Lung microvascular endothelial cell (primary cell): ENCODE data around the gene NRG4. TPM values are rescaled to one million over a fixed set of nuclear protein-coding genes. Genes with fewer than 3 reads are reported as not detected.
"Not testable (repeated sequence)": the region's sequence is repeated elsewhere in the genome, so short reads cannot be mapped to it uniquely, and the experiment has no call there.

Experiments used
- DNase-seq, 2 donors: peaks; one replicate each; pipeline versions ENCODE4 v3.0.0 to v3.0.0-alpha.2; 2010; ENCODE audit warnings: low read depth in 2 of 2
- total RNA-seq: library from RNA; depleted of rRNA; stranded (reverse); fragments of >200 nt; gene quantifications from 2 replicates; pipeline ENCODE4 v1.2.1, GENCODE V29; 2014

Gene NRG4, protein sequence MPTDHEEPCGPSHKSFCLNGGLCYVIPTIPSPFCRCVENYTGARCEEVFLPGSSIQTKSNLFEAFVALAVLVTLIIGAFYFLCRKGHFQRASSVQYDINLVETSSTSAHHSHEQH
- total RNA-seq: not detected in 2 replicates

GRCh38 chr15:76011627-76012551 is at the start of gene NRG4:
Gene NRG4, minus strand, starts transcription at chr15:76012424. Its CDS starts 1,194 bp downstream, at chr15:76011230.
- no peak for DNase-seq

DNA sequence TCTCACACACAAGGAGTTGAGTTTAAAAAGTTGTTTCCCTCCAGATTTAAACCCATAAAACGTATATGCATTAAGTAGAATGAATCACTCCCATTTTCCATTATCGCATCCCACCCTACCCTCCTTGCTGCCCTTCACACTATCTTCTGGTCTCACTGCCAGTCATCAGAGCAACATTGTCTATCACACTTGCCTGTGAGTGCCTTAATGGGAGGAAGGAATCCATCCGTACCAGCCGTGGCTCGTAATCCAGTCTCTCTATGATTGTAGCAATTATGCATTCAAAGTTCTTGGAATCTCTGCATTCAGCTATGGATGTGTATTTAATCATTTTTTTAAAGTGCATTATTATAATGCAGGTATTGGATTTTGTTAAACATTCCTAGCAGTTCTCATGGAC is 49.5 kb upstream of the NRG4 start:
- no peak for DNase-seq

- no peak for DNase-seq
Measured at GRCh38 chr15:76060118-76060989, 48.1 kb upstream of the NRG4 start.

DNA sequence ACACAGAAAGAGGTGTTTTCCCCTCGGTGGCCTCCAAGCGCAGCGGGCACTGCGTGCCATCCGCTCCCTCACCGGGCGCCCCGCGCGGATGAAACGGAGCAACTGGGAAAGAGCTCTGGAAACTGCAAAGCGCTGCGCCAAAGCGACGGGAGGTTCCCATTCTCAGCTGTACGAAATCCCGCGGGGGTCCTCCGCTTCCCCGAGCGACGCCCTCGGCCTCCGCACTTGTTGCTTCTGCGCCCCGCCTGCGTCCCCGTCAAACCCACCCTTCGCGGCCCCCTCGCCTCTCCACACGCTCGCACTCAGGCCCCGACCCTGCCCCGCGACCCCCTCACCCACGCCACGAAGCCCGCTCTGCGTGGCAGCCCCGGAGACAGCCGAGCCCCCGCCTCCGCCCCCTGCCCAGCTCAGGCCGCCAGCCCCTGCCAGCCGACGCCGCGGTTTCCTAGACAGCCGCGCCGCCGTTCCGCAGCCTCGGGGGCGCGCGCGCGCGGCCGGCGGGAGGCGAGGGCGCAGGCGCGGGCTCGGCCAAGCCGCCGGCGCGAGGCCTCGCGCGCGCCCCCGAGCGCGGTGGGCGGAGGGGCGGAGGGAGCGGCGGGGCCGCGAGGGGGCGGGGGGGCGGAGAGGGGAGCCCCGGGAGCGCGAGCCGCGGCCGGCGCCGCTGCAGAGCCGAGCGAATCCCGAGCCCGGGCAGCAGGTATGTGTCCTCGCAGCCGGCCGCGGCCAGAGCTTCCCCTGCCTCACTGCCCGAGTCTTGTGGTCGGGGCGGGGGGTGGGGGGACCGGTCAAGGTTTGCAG is 47.3 kb upstream of the NRG4 start, which contains the start of gene TMEM266:
TSS of gene TMEM266 (plus strand) at position 666 of the 798 bp plus-strand sequence. CDS start 74,279 bp downstream, outside the sequence.
- DNase-seq: peak; percentile 17 to 46

DNA sequence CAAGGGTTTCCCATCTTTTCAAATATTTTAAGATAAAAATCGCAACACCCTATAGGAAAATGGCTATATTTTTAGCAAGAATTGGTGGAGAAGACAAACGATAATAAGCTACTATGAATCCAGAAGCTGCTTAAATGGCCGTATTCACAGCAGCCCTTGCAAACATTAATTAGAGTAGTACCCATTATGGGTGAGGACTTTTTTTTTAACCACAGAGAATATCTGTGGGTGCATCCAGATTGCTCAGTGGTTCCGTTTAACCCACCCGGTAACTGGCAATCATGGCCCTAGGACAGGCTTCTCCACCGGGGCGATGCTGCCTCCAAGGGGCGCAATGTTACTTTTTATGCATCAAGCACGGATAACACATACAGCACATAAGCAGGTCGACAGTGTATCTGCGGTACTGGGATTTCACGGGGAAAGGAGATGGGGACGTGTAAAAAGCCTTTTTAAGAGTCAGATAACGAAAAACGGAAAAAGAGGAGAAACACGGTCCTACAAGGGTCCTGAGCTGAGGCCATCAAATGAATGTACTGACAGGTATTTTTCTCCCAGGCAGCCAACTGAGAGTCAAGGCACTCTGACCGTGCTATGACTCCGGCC is 46.6 kb upstream of the NRG4 start:
- peak; percentile 17 to 34 for DNase-seq

DNA sequence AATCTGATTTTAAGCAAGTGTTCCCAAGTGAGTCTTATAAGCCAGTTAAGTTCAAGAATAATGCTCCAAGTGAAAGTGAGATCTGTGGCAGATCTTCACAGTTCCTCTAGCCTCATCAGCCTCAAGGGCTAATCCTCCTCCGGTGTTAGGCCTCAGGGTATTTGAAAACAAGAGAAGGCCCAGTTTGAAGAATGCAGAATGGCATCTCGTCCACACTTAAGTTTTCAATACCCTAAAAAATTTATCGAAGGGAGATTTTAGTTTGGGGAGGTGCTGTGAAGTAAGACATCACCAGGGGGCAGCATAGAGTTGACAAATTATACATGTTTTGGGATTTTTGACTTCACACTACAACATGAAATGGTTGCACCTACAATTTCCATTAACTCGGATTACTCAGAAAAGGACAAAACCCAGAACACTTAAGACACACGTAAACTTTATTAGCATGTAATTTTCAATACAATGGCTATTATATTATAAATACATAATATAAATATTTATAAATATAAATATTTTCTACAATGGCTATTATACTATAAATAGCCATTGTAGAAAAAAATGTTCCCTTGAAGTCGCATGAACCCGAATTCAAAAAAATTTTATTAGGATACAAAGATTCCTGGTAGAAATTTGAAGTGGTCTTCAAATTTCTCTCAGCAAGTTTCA is 45.2 kb upstream of the NRG4 start:
- DNase-seq: peak; percentile 44 to 57

DNA sequence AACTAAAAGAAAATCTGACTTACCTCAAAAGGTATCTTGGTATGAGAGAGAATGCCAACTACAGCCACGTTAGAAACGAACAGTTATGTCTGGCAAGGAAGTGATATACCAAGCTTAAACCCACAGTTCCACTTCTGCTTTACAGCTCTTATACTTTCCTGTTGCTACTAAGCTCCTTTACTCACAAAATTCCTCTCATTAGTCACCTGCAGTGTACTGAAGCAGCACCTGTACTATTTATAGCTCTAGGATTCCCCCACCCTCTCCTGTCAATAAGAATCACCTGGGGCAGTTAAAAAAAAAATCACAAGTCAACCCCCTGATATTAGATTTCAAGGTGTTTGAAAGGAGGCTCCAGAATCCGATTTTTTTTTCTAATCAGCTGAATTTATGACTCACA is 44.7 kb upstream of the NRG4 start:
- no peak for DNase-seq

DNA sequence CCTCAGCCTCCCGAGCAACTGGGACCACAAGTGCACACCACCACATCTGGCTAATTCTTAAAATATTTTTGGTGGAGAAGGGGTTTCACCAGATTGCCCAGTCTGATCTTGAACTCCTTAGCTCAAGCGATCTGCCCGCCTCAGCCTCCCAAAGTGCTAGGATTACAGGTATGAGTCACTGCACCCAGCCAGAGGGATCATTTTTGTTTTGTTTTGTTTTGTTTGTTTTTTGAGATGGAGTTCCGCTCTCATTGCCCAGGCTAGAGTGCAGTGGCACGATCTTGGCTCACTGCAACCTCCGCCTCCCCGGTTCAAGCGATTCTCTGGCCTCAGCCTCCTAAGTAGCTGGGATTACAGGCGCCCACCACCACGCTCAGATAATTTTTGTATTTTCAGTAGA is 42.0 kb upstream of the NRG4 start:
- DNase-seq: not testable (repeated sequence)

GRCh38 chr15:76038512-76038911 is 26.3 kb upstream of the NRG4 start:
- DNase-seq: no peak

DNA sequence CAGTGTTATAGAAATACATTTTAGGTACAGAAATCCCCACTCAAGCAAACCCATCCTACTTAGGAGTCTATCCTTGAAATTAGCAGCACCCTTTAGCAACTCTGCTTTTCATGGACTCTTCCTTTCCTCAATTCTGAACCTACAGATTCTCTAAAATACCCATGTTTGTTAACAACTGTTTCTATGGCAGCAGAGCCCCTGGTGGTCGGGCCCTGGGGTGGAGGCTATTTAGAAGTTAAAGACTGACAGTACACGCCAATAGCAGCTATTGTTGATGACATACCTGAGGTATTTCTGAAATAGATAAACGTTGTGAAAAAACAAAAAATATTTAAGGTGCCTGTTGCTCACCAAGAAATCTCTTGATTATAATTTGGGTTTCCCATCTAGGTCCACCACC is 23.4 kb upstream of the NRG4 start:
- no peak for DNase-seq

DNA sequence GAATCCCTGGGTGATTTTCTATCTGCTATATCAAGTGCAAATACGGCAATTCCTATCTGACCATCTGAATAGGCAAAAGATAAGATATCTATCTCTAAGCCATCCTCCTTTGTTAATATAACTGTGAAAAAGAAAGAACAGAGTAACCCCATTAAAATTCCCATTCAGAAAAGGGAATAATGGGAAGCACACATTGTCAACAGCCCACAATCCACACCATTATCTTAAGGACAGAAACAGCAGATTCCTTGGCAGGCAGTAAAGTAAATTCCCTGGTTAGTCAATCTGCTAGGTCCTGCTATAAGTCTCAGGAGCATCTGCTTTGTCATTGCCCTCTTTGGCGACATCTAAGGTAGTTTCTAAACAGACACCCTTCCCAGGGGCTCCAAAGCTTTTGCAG is 21.9 kb upstream of the NRG4 start:
- no peak for DNase-seq

- no peak for DNase-seq
Measured at GRCh38 chr15:76033438-76033837, 21.2 kb upstream of the NRG4 start.

- no peak for DNase-seq
Measured at GRCh38 chr15:76032046-76032445, 19.8 kb upstream of the NRG4 start.

DNA sequence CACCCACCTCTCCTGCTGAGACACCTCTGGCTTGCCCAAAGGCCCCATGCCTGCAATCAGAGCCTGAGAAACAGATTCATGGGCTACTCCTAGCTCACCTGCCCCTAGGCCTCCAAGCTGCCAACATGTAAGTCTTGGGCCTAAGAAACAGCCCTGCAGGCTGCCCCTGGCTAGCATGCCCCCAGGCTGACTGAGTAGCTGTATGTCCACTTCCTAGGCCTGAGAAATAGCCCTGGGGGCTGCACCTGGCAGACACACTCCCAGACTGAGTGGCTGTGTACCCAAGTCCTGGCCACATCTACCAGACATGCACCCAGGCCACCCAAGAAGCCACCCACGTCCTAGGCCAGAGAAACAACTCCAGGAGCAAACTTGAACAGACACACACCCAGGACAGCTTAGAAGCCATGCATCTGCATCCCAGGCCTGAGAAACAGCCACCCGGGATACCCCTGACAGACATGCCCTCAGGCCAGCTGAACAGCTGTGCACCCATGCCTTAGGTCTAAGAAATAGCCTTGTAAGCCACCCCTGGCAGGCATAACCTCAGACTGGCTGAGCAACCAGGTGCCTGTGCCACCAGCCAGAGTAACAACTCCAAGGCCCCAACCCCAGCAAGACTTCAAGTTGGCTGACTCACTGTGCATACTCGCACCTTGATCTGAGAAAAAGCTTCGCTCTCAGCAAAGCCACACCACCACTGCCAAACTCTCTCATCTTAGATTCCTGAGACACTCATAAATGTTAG is 12.0 kb upstream of the NRG4 start:
- DNase-seq: no peak

DNA sequence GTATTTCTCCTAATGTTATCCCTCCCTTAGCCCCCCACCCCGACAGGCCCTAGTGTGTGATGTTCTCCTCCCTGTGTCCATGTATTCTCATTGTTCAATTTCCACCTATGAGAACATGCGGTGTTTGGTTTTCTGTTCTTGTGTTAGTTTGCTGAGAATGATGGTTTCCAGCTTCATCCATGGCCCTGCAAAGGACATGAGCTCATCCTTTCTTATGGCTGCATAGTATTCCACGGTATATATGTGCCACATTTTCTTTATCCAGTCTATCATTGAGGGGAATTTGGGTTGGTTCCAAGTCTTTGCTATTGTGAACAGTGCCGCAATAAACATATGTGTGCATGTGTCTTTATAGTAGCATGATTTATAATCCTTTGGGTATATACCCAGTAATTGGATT is 1.2 kb upstream of the NRG4 start:
- DNase-seq: not testable (repeated sequence)

DNA sequence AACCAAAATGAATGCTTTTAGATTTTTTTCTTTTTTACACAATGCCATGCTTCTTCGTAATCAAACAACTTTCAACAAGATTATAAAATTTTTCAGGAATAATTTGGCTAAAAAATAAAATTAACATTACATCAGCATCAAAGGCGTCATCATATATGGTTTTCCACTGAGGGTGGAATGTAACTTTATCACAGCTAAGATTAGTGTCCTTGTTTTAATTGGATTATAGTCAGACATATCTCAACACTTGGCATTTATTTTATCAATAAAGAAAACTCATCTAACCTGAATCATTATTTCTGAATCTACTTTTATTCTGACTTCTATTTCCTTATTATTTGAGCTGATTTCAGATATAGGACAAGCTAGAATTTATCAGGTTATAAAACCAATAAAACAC is 1.6 kb downstream of the NRG4 start:
- no peak for DNase-seq

DNA sequence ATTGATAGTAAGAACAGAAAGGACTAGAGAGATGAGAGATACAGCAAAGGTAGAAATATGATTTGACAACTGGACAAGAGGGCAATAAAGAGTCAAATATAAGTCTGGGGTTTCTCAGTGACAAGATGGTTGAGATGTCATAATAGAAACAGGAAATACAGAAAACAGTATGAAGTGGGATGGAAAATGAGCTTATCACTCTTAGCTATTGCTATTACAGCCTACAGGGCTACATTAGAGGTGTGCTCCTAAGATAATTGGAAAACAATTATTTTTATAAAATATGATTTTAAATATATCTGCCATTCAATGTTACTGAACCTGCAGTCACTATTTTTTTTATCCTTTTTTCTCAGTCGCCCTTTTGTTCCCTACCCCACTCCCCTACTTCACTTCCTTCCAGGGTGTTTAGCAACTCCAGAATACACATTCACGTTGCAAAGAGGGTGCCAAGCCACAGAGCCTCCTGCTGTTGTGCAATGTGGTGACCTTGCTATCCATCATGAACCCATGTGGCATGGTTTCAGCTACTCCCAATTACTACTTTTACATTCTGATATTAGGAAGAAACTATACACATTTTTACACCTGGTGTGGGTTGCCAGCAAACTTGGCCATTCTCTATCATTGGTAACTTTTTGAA is 6.0 kb downstream of the NRG4 start:
- DNase-seq: no peak

DNA sequence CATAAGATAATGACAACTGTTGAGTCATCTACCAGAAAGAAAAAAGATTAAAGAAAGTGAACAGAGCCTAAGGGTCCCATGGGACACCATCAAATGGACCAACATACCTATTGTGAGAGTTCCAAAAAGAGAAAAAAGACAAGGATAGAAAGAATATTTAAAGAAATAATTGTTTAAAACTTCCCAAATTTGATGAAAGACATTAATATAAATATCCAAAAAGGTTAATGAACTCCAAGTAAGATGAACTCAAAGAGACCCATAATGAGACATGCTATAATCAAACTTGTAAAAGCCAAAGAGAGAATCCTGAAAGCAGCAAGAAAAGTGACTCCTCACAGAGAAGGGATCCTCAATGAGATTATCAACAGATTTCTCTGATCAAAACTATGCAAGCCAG is 8.9 kb downstream of the NRG4 start:
- DNase-seq: no peak

GRCh38 chr15:75995611-75996010 is 16.6 kb downstream of the NRG4 start:
- DNase-seq: no peak
